ENCODE measurements around the gene DCX.

DCX gene

GRCh38 chrX:111411983-111412382, at the start of gene DCX:
Gene DCX (minus strand): TSS chrX:111412192. CDS start chrX:111410398, 1,794 bp downstream.
- FAIRE-seq, result no peak

DNA sequence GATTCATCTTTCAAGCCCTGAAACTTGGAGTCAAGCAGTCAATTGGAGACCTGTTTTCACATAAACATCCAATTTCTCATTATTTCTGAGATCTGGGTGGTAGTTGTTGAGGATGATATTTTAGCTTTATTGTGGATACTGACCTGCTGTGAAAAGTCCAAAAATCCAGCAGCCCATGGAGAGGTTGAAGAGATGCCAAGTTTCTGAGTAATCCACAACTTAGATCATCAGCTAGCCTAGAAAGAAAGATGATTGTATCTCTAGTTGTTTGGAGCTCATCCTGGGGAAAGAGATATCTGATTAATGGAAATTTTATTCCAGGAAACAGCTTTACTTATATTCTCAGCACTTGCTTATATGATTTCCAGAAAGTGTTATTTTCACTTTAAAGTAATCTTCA, 48.6 kb upstream of the DCX start:
- FAIRE-seq, result no peak

DNA sequence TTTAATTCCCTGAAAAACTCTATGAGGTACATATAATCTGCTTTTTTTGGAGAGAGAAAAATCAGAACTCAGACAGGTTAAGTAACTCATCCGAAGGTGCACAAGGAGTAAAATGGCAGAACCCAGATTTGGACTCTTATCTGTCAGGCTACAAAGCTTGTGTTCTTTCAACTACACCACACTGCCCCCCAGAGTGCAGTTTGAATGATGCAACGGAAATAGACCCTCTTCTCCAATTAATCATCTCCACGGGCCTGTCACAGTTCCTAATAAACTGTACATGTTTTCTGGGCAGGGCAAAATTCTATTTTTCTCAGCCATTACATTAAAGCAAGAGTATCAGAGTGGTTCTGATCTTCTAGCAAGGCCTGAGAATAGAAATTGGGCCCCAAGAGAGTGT, 35.3 kb upstream of the DCX start:
- no peak for FAIRE-seq

DNA sequence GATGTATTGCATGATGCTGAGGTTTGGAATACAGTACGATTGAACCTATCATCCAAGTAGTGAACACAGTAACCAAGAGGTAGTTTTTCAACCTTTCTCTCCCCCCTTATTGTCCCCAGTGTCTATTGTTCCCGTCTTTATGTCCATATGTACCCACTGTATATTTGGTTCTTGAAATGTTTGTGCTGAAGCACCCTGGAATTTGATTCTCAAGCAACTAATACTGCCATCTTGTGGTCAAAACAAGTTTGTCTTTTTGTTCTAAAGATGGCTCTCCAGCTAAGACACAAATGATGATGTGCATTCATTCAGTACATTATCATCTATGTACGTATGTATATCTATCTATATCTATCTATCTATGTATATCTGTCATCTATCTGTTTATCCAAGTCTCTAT, 33.5 kb upstream of the DCX start:
- FAIRE-seq, result peak; percentile 95

GRCh38 chrX:111444881-111445280, 32.9 kb upstream of the DCX start:
- FAIRE-seq, result no peak

DNA sequence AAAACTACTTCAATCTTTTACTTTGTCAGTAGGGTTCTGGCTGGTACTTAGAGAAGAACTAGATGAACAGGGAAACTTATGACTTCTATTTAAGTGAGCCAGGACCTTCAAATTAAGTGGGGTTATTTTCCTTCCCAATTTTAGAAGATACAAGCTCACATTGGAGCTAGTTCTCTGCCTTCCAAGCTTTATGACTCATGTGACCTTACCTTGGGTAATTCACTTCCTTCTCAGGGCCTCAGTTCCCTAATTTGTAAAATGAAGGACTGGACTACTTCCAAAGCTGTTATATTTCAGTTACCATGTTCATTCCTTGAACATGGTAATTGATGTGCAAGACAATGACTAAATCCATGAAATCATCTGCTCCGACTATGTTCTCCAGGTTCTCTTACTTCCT, 32.0 kb upstream of the DCX start:
- FAIRE-seq, result no peak

- FAIRE-seq, result no peak
These were observed 30.8 kb upstream of the DCX start for GRCh38 chrX:111442791-111443190.

DNA sequence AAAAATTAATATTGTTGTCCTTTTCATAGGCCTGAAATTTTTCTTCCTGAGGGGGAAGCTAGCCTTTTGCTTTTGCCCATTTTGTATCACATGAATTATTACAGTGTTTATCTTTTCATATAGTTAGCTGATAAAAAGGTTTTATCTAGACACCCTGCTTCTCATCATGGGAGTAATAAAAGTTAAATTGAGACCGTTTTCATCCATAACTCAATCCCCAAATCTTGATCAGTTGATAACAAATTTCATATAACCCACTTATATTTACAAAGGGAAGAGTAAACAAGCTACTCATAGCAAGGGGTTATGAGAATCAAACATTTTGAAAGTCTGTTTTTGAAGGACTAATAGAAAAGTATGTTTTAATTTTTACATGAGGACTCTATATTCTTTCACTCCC, 23.5 kb upstream of the DCX start:
- FAIRE-seq, result no peak

- FAIRE-seq, result no peak
These were observed 19.0 kb upstream of the DCX start for GRCh38 chrX:111431001-111431400.

DNA sequence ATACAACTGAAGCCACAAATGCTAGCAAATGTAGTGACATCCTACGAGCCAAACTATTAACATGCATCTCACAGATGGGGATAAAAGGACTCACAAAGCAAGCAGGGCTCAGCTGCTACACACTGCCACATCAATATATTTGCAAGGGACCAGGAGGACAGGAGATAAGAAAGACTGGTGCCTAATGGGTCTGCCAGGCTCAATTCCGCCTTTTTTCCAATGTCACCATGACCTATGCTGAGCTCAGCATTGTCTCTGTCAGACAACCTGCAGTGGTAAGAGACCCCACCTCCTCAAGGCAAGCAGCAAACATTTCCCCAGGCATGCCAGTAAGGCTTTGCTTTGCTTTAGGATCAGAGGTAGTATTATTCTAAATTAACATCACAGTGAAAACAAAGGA, 435 bp downstream of the DCX start:
- no peak for FAIRE-seq

DNA sequence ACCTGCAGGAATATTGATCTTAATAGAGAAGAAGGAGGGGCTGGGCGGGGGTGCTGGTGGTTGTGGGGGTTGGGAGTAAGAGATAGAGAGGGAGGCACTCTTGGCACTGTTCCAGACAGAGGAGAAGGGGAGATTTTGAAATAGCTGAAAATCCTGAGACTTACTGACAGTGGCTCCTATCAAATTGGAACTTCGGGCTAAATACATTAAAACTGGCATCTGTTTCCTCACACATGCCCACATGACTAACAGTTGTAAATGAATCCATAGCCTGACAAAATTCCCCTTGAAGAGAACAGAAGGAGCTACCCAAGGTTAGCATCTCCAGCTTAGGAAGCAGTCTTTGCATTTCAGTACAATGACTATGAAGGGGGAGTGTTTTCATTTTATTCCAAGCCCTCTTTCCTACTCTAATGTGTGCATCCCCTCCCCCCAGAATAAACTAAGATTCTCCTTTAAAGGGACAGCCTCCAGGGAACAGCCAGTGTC, 1.4 kb downstream of the DCX start:
- FAIRE-seq, result no peak

DNA sequence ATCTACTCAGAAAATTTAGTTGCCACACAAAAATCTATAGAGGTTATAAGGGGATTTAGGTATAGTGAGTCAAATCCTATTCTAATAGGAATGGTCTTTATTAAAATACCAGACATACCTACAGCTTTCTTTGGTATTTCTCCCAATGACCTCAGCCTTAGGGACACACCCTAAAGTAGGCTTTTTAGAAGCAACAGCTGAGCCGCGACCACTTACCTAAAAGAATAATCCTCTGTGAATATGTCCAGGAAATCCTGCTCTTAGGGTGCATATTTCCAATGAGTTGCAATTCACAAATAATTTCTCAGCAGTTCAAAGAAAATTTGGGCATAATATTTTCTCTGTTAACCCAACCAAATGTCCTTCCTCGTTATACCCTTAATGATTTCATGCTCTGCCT, 2.7 kb downstream of the DCX start:
- FAIRE-seq, result no peak

GRCh38 chrX:111407948-111408347, 4.0 kb downstream of the DCX start:
- FAIRE-seq, result no peak

GRCh38 chrX:111402344-111402743, 9.6 kb downstream of the DCX start:
- FAIRE-seq, result no peak

- FAIRE-seq, result no peak
These were observed 16.8 kb downstream of the DCX start for GRCh38 chrX:111395149-111395548.

GRCh38 chrX:111394569-111394968, 17.4 kb downstream of the DCX start:
- no peak for FAIRE-seq

GRCh38 chrX:111387470-111388070, 24.4 kb downstream of the DCX start:
- FAIRE-seq, result no peak

DNA sequence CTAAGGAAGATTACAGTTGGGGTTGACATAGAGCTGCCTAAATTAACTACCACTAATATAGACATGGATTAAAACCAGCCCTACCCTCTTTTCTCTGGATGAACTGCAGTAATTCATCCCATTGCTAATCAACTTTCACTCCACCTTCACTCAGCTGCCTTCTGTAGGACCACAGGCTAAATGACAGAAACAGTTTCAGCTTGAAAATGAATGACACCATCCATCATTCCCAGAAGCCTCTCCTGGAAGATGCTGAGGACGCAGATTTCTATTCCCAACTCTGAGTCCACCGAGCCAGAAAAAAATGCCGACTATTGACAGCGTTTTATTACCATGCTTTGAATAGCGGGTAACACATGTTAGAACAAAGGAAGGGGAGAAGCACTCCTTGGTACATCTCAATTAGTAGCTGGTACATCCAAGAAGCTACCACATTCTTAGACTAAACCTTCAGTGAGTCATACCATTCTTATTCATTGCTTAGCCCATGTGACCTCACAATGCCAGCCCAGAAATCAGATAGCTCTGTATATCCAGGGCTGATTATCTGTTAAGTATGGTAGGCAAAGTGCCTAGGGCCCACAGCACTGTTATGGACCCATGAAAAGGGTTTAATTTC, 25.3 kb downstream of the DCX start:
- no peak for FAIRE-seq

DNA sequence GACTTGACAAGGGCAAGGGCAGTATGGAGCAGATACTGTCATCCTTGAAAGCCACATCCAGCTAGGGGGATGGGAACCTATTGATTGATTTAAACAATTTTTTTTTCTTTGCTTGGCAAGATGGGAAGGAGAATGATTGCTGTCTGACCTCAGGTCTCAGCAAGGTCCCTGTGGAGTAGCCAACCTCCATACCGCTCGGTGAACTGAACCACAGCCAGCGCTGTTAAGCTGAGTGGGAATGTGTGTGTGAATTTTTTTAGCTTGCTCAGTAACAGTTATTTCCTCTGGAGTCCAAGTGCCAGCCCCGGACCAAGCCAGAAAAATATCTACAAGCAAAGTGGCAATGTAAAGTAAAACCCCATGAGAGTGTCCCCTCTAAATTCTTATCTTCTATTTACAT, 25.9 kb downstream of the DCX start:
- no peak for FAIRE-seq

- no peak for FAIRE-seq
These were observed 29.7 kb downstream of the DCX start for GRCh38 chrX:111382277-111382676.

DNA sequence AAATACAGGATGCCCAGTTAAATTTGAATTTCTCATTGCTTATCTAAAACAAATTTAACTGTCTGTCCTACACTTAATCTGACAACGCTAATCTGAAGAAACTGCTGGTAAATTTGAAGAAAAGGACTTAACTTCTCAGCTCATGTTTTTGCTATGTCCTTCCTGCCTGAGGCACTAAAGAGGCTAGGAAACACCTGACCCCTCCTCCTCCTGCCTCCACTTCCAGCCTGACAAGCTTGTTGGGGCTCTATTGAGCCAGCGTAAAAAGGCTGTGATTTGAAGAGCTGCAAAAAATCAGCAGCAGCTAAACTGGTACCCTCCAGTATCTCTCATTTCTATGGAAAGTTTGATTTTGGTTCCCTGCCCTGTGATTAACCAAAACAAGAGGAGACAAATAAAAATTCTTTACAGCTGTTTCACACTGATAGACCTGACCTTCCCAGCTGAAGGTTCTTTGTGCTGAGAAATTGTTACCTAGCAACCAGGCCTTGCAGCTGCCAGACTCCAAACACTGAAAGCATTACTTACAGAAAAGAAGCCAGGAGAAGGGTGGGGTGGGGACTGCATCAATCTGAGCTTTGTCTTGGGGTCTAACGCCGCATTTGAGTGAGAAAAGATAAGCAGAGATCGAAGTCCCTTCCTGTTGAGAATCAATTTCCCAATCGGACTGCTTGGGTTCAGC, 35.0 kb downstream of the DCX start:
- FAIRE-seq, result no peak

DNA sequence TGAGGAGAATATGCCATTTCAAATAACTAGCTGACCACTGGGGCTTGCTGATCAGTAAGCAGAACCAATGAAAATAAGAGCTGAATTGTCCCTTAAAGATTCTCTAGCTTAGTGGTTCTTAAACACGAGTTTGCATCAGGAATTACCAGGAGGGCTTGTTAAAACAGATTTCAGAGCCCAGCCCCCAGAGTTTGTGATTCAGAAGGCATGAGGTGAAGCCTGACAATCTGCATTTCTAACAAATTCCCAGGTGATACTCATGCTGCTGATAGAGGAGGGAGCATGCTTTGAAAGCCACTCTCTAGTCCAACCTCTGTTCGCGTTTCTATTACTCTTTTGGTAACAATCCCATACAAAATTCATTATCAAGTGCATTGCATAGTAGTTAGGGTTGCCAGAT, 35.5 kb downstream of the DCX start:
- FAIRE-seq, result no peak

- FAIRE-seq, result no peak
These were observed 36.2 kb downstream of the DCX start for GRCh38 chrX:111375747-111376146.

GRCh38 chrX:111372086-111372485, 39.9 kb downstream of the DCX start:
- FAIRE-seq, result no peak

Measured in G401.6 (cell line).